IMR-90 (cell line): Measurements from ENCODE around the gene AKAP6.

Experiments used
- CTCF ChIP-seq: conservative IDR thresholded peaks from 2 replicates; pipeline ENCODE4 v1.5.1; 2012; ENCODE audit warnings: mild to moderate bottlenecking, low read depth, low read length, improper control_type of control experiment
- MXI1 ChIP-seq: IDR thresholded peaks from 2 replicates; pipeline ENCODE4 v1.6.1; 2012; ENCODE audit warnings: low read depth, mild to moderate bottlenecking, low read length, moderate library complexity, borderline replicate concordance
- POLR2A ChIP-seq: IDR thresholded peaks from 2 replicates; pipeline ENCODE4 v1.6.1; 2012; ENCODE audit warnings: mild to moderate bottlenecking, low read depth, low read length
- RFX5 ChIP-seq: IDR thresholded peaks from 2 replicates; pipeline ENCODE4 v1.8.0; 2012; ENCODE audit warnings: low read depth, mild to moderate bottlenecking, low read length, moderate library complexity

GRCh38 chr14:32785585-32785984 lies 456.5 kb downstream of the AKAP6 start:
- no peak for TF ChIP-seq CTCF
- no peak for TF ChIP-seq MXI1
- no peak for TF ChIP-seq RFX5
- TF ChIP-seq POLR2A, result no peak
